Lower leg skin (tissue), 4 donors: ENCODE results near the gene SYN1. TPM values are rescaled to one million over a fixed set of nuclear protein-coding genes. Genes with fewer than 3 reads are reported as not detected.

Experiments
- DNase-seq, 2 donors: peaks; one replicate each; pipeline ENCODE4 v3.0.0-alpha.2; 2019; ENCODE audit warnings: low spot score in 2 of 2
- H3K4me3 ChIP-seq: fragments of 200-600 bp; sonication (generic); 2 replicates; pipeline ENCODE4 v1.5.1; 2017; ENCODE audit warnings: mild to moderate bottlenecking, low read depth; ENCODE audit not compliant: poor library complexity, severe bottlenecking
- CTCF ChIP-seq, 3 donors: fragments of 450-650 bp; IDR thresholded peaks; one replicate each; pipeline ENCODE4 v1.5.1; 2016; ENCODE audit warnings: antibody characterized with exemption in 3 of 3, mild to moderate bottlenecking in 3 of 3, moderate library complexity in 2 of 3
- POLR2A ChIP-seq, 2 donors: fragments of 450-650 bp; IDR thresholded peaks; one replicate each; pipeline ENCODE4 v1.6.1; 2016 to 2017; ENCODE audit warnings: antibody characterized with exemption in 2 of 2, mild to moderate bottlenecking in 1 of 2, moderate library complexity in 1 of 2
- WGBS, 2 donors: methylation state at CpG; one replicate each; pipeline ENCODE4 v1.1.5; 2018; 5-methylcytosine and 5-hydroxymethylcytosine counted together
- intact Hi-C: fragments of 100-400 bp; cut with DNase I; formaldehyde crosslinking; loops from one replicate; pipeline ENCODE4 v1.15.0; 2023; ENCODE audit warnings: low total_unique reads
- total RNA-seq, 4 donors: library from RNA; depleted of rRNA; stranded (reverse); fragments of >200 nt; gene quantifications; one replicate each; pipeline ENCODE4 v1.1.0, GENCODE V29; 2016

Gene SYN1
- total RNA-seq, 4 donors from 2014 or later, result 0.10 to 0.72 (median 0.61) TPM; not detected in 1

DNA sequence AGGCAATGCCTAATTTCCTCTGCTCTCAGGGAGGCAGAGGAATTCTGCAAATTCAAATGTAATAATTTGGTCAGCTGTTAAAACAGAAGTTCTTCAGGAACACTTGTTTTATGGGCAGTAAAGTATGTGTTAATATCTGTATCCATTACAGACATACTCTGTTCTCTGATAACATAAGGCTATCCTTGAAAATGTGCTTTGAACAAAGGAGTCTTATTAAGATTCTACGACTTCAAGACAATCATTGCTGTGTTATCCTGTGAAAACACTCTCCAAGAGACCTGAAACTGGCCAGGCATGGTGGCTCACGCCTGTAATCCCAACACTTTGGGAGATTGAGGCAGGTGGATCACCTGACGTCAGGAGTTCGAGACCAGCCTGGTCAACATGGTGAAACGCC is 12.0 kb upstream of the SYN1 start:
- intact Hi-C loops, result no loop called here
- WGBS, 2 donors, result 86% methylated on average over 5 of the region's 5 CpGs
- no peak for DNase-seq
- H3K4me3 ChIP-seq, result no peak overlapping the region
- TF ChIP-seq POLR2A (IDR thresholded peaks at IDR 0.05), result no peak
- no peak for TF ChIP-seq CTCF (IDR thresholded peaks at IDR 0.05)

- no peak within 1 kb of the TSS for H3K4me3 ChIP-seq
- WGBS, 2 donors, result 49 to 72% methylated on average over 4 to 14 of the region's 14 CpGs
- TF ChIP-seq CTCF (IDR thresholded peaks at IDR 0.05) (no peak), POLR2A (IDR thresholded peaks at IDR 0.05) (no peak)
- no peak for DNase-seq
- intact Hi-C loops, result loop anchor here (5.0 kb wide), 1 partner anchor 622 kb away; no protein-coding TSS in a partner anchor
Measured at GRCh38 chrX:47629419-47630200, 10.0 kb upstream of the SYN1 start, which contains the start of gene CFP. Gene CFP, minus strand, starts transcription at chrX:47629930. Its CDS starts 86 bp downstream, at chrX:47629844.

DNA sequence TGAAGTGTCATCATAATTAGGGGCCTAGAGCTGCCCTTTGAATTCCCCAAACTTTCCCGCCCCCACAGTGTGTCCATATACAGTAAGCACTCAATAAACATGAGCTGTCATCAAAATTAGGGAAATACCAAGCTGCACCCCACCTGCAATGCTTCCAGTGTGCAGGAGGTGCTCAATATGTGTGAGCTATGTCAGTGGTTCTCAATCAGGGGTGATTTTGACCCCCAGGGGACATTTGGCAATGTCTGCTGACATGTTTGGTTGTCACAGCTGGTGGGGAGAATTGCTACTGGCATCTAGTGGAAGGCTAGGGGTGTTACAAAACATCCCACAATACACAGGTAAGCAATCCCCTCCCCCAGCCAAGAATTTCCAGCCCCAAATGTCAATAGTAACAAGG is 9.3 kb upstream of the SYN1 start:
- WGBS, 2 donors, result 75 to 100% methylated on average over 1 of the region's 1 CpG
- TF ChIP-seq POLR2A (IDR thresholded peaks at IDR 0.05) (no peak), CTCF (IDR thresholded peaks at IDR 0.05) (no peak)
- H3K4me3 ChIP-seq, result no peak overlapping the region
- intact Hi-C loops, result loop anchor here (5.0 kb wide), 1 partner anchor 622 kb away; no protein-coding TSS in a partner anchor
- no peak for DNase-seq

DNA sequence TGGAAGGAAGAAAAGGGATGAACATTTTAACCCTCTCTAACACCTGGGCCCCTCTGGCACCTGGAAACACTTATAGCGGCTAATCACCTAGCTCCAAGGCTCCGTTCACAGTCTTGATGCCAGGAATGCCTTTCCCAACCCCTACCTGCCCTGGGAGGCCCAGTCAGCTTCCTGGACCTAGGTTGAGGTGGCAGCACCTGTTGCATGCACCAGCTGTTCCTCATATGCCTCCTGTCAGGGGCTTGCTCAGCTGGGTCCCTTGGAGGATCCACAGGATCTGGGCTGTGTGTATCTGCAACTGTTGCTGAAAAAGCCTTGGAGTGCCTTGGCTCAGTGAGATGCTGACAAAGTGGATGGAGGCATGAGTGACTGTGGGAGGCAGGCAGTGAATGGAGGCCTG is 5.7 kb upstream of the SYN1 start:
- no peak overlapping the region for H3K4me3 ChIP-seq
- TF ChIP-seq CTCF (IDR thresholded peaks at IDR 0.05) (no peak), POLR2A (IDR thresholded peaks at IDR 0.05) (no peak)
- DNase-seq, result no peak
- WGBS, 2 donors, result 80 to 94% methylated on average over 2 of the region's 2 CpGs
- intact Hi-C loops, result loop anchor here (5.0 kb wide), 1 partner anchor 618 kb away; no protein-coding TSS in a partner anchor

GRCh38 chrX:47623540-47624027 is 3.9 kb upstream of the SYN1 start:
- no peak overlapping the region for H3K4me3 ChIP-seq
- TF ChIP-seq CTCF (IDR thresholded peaks at IDR 0.05) (no peak), POLR2A (IDR thresholded peaks at IDR 0.05) (no peak)
- intact Hi-C loops, result no loop called here
- 3 to 51% methylated on average over 5 to 35 of the region's 35 CpGs for WGBS, 2 donors
- DNase-seq, result peak in 1 of 2 donors; percentile 20
